Activated CD4-positive, alpha-beta memory T cell treated with anti-CD3 and anti-CD28 coated beads for 36 hours (primary cell): ENCODE data around the gene TMA16. TPM values are rescaled to one million over a fixed set of nuclear protein-coding genes. Genes with fewer than 3 reads are reported as not detected.

Experiments used
- CTCF ChIA-PET: fragments of 350-600 bp; sonication (Branson Sonifier 250); formaldehyde crosslinking; loops from one replicate; lab custom pipeline; 2021; ENCODE audit warnings: antibody characterized with exemption, inconsistent platforms; lab: Charles Lee
- POLR2A ChIA-PET: fragments of 350-600 bp; sonication (Branson Sonifier 250); formaldehyde crosslinking; loops from one replicate; lab custom pipeline; 2021; ENCODE audit warnings: antibody characterized with exemption; lab: Charles Lee
- DNase-seq: peaks from one replicate; pipeline ENCODE4 v3.0.0-alpha.2; 2020
- H3K27ac Mint-ChIP-seq: one replicate; pipeline ENCODE4 v1.8.0; 2021; ENCODE audit warnings: mixed read lengths
- H3K27me3 Mint-ChIP-seq: one replicate; pipeline ENCODE4 v1.8.0; 2021; ENCODE audit warnings: mixed read lengths
- H3K36me3 Mint-ChIP-seq: one replicate; pipeline ENCODE4 v1.8.0; 2021; ENCODE audit warnings: mixed read lengths
- H3K4me1 Mint-ChIP-seq: one replicate; pipeline ENCODE4 v1.8.0; 2021; ENCODE audit warnings: low read depth, mixed read lengths
- H3K4me3 Mint-ChIP-seq: one replicate; pipeline ENCODE4 v1.8.0; 2021; ENCODE audit warnings: mild to moderate bottlenecking, mixed read lengths
- H3K9me3 Mint-ChIP-seq: one replicate; pipeline ENCODE4 v1.8.0; 2021; ENCODE audit warnings: mixed read lengths
- intact Hi-C: fragments of 100-400 bp; cut with micrococcal nuclease; formaldehyde crosslinking; loops from one replicate; pipeline ENCODE4 v1.15.1; 2023
- total RNA-seq, 2 experiments: library from RNA; stranded (reverse); gene quantifications; one replicate each; pipeline ENCODE4 v1.2.3, GENCODE V29; 2021

TMA16 gene
- total RNA-seq, 2 experiments from 2014 or later: 46.0 to 52.0 TPM

- intact Hi-C loops: loop anchor here (1.0 to 10.0 kb wide), 4 partner anchors 50 to 437 kb away; partner anchors contain the start of genes NPY1R and TMA16
- H3K36me3 Mint-ChIP-seq: no peaks in the 10 kb centered on the region
- ChIA-PET CTCF (interaction anchor here (0.9 to 4.0 kb wide), 7 partner anchors 11 to 1046 kb away, joined by 3 to 25 read pairs (median 5); partner anchors contain the start of gene TMA16), POLR2A (no interaction called here)
- H3K27ac Mint-ChIP-seq: no peak overlapping the region
- H3K27me3 Mint-ChIP-seq: no peaks in the 10 kb centered on the region
- H3K9me3 Mint-ChIP-seq: no peaks in the 10 kb centered on the region
- H3K4me1 Mint-ChIP-seq: peaks cover 3% of the 10 kb centered on the region
- no peak overlapping the region for H3K4me3 Mint-ChIP-seq
- DNase-seq: peak; percentile 72
Measured at GRCh38 chr4:163544407-163545038, 50.0 kb downstream of the TMA16 start.

GRCh38 chr4:163548481-163549243 is 54.2 kb downstream of the TMA16 start:
- intact Hi-C loops: loop anchor here (1.0 to 10.0 kb wide), 6 partner anchors 64 to 1051 kb away; partner anchors contain the start of genes NAF1 and NPY1R
- Mint-ChIP-seq H3K27me3 (no peaks in the 10 kb centered on the region), H3K4me3 (no peak overlapping the region), H3K9me3 (no peaks in the 10 kb centered on the region), H3K36me3 (no peaks in the 10 kb centered on the region), H3K4me1 (peaks cover 9% of the 10 kb centered on the region), H3K27ac (no peak overlapping the region)
- CTCF ChIA-PET: interaction anchor here (0.6 to 12.2 kb wide), 17 partner anchors 7 to 1549 kb away, joined by 3 to 133 read pairs (median 5); partner anchors contain the start of gene TMA16
- no peak for DNase-seq
- POLR2A ChIA-PET: interaction anchor here (1.3 kb wide), 1 partner anchor 54 kb away, joined by 3 read pairs; the partner anchor contains the start of gene TMA16

DNA sequence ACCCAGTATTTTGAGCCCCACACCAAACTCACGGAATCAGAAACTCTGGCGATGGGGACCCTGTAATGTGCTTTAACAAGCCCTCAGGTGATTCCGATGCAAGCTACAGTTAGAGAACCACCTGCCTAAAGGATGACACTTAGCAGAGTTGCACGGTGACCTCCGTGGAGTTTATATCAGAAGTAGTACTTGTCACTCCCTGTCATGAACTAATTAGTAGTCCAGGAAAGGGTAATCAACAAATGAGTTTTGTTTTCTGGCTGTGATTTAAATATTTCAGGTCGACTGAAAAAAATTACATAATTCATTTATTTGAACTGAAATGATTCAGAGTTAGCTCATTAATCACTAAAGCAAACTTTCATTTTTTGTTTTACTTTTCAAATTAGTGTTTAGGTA is 56.4 kb downstream of the TMA16 start:
- CTCF ChIA-PET: interaction anchor here (0.6 to 12.2 kb wide), 24 partner anchors 8 to 1913 kb away, joined by 3 to 133 read pairs (median 5); partner anchors contain the start of gene TMA16
- H3K27ac Mint-ChIP-seq: no peak overlapping the region
- peaks cover 9% of the 10 kb centered on the region for H3K4me1 Mint-ChIP-seq
- H3K27me3 Mint-ChIP-seq: no peaks in the 10 kb centered on the region
- intact Hi-C loops: loop anchor here (1.0 kb wide), 5 partner anchors 130 to 1197 kb away; no protein-coding TSS in a partner anchor
- no peak for DNase-seq
- no peak overlapping the region for H3K4me3 Mint-ChIP-seq
- H3K36me3 Mint-ChIP-seq: no peaks in the 10 kb centered on the region
- no peaks in the 10 kb centered on the region for H3K9me3 Mint-ChIP-seq
- POLR2A ChIA-PET: interaction anchor here (0.6 kb wide), 1 partner anchor 1189 kb away, joined by 3 read pairs; no protein-coding TSS in a partner anchor

DNA sequence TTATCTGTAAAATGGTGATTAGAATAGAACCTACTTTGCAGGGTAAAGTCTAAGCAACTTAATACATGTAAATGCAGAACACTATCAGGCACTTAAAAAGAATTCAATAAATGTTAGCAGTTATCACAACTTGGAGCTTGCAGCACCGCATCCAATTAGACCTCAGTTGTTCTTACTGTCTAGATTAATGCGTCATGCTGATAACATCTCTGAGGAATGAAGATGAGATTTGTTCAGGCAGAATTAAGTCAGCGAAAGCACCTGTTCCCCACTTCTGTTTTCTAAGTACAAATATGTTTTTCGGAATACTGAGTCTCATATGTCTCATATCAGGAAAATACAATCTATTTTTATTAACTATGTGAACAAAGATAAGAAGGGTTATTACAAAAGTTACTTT is 58.7 kb downstream of the TMA16 start:
- Mint-ChIP-seq H3K27ac (no peak overlapping the region), H3K27me3 (no peaks in the 10 kb centered on the region), H3K4me1 (peaks cover 17% of the 10 kb centered on the region), H3K36me3 (no peaks in the 10 kb centered on the region), H3K4me3 (no peak overlapping the region), H3K9me3 (no peaks in the 10 kb centered on the region)
- CTCF ChIA-PET: interaction anchor here (0.6 to 12.2 kb wide), 13 partner anchors 9 to 1178 kb away, joined by 3 to 133 read pairs (median 4); partner anchors contain the start of gene TMA16
- DNase-seq: no peak
- intact Hi-C loops: no loop called here
- POLR2A ChIA-PET: no interaction called here

DNA sequence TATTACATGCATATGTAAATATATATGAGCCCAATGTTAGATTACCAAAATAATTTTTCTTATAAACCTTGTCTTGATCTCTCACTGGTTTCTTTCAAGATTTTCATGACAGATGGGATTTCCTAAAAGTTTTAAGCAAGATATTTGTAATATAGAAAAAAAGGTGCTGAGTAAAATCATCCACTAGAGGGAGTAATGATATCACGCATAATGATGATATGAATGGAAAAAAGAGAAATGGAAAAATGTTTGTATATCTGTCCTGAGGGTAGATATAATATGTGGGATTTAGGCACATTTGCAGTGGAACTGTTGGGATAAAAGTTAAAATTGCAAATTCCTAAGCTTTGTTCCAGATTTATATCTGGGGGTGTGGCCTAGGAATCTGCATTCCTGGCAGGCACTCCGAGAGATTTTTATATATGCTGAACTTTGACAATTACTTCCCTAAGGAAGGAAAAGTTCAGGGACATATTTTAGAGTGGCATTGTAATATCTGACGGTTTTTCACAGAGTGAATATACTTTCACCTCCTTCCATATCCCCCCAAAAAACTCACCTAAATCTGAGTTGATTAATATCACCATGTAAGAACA is 60.5 kb downstream of the TMA16 start:
- H3K9me3 Mint-ChIP-seq: no peaks in the 10 kb centered on the region
- CTCF ChIA-PET: interaction anchor here (0.6 to 12.2 kb wide), 16 partner anchors 8 to 1177 kb away, joined by 3 to 133 read pairs (median 4); no protein-coding TSS in a partner anchor
- H3K27ac Mint-ChIP-seq: no peak overlapping the region
- H3K36me3 Mint-ChIP-seq: peaks cover 2% of the 10 kb centered on the region
- H3K27me3 Mint-ChIP-seq: no peaks in the 10 kb centered on the region
- no peak overlapping the region for H3K4me3 Mint-ChIP-seq
- H3K4me1 Mint-ChIP-seq: peaks cover 28% of the 10 kb centered on the region
- POLR2A ChIA-PET: no interaction called here
- DNase-seq: no peak
- intact Hi-C loops: loop anchor here (1.0 kb wide), 5 partner anchors 126 to 1193 kb away; no protein-coding TSS in a partner anchor

- H3K4me1 Mint-ChIP-seq: peaks cover 23% of the 10 kb centered on the region
- H3K36me3 Mint-ChIP-seq: peaks cover 4% of the 10 kb centered on the region
- intact Hi-C loops: no loop called here
- H3K27ac Mint-ChIP-seq: no peak overlapping the region
- DNase-seq: no peak
- no peaks in the 10 kb centered on the region for H3K27me3 Mint-ChIP-seq
- H3K4me3 Mint-ChIP-seq: no peak overlapping the region
- peaks cover 7% of the 10 kb centered on the region for H3K9me3 Mint-ChIP-seq
- ChIA-PET POLR2A (no interaction called here), CTCF (interaction anchor here (0.8 to 12.2 kb wide), 12 partner anchors 8 to 1175 kb away, joined by 3 to 133 read pairs (median 5); no protein-coding TSS in a partner anchor)
Measured at GRCh38 chr4:163556177-163556576, 61.7 kb downstream of the TMA16 start.

- POLR2A ChIA-PET: no interaction called here
- Mint-ChIP-seq H3K36me3 (peaks cover 4% of the 10 kb centered on the region), H3K27me3 (no peaks in the 10 kb centered on the region), H3K27ac (no peak overlapping the region), H3K4me1 (peaks cover 23% of the 10 kb centered on the region), H3K9me3 (peaks cover 9% of the 10 kb centered on the region), H3K4me3 (no peak overlapping the region)
- intact Hi-C loops: no loop called here
- CTCF ChIA-PET: interaction anchor here (0.8 to 12.2 kb wide), 9 partner anchors 8 to 1175 kb away, joined by 4 to 133 read pairs (median 6); no protein-coding TSS in a partner anchor
- DNase-seq: no peak
Measured at GRCh38 chr4:163556650-163557391, 62.3 kb downstream of the TMA16 start.

DNA sequence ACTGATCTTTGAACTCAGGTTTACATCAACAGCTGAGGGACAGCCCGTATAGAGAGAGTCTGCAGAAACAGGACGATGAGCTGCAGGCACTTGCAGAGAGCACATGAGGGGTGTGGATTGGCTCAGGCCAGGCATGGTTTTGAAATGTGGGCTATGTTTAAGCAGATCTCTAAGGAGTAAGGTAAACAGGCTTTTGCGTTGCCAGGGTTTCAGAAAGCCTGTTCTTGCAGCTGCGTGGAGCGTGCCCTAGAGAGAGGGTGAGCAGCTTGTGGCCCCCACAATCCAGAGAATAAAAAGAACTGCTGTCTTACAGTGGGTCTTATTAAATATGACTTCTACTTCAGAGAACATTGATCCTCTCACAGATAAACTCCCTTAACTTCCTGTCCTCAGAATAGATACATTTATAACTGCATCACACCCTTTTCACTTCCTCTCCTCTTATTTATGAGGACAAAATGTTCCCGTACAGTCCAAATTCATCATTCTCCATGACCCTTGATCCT is 64.1 kb downstream of the TMA16 start:
- Mint-ChIP-seq H3K27ac (peak overlapping the region; percentile 2), H3K36me3 (peaks cover 6% of the 10 kb centered on the region)
- intact Hi-C loops: no loop called here

DNA sequence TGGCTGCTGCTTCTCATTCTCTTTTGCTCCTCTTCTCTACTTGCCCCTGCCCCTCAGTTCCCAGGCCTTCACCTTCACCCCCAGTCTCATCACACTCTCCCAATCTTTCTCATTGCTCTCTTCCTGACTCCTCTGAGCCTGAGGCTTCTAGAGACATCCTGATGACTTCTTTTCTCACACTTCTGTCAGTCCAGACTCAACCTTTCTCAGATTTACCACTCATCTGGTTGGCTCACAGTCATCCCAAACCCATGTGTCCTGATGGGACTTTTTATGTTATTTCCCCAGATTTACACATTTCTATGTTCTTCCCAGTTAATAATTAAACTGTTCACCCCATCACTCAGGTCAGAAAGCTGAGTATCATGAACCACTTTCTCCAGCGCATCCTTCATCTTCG is 68.0 kb downstream of the TMA16 start:
- ChIA-PET CTCF (interaction anchor here (0.8 to 1.0 kb wide), 2 partner anchors 9 to 1534 kb away, joined by 3 read pairs; no protein-coding TSS in a partner anchor), POLR2A (no interaction called here)
- Mint-ChIP-seq H3K4me3 (no peak overlapping the region), H3K27ac (no peak overlapping the region), H3K36me3 (peaks cover 6% of the 10 kb centered on the region), H3K9me3 (peaks cover 10% of the 10 kb centered on the region), H3K4me1 (peaks cover 20% of the 10 kb centered on the region), H3K27me3 (no peaks in the 10 kb centered on the region)
- no peak for DNase-seq
- intact Hi-C loops: no loop called here

More for the DNA sequence above, 64.1 kb downstream of the TMA16 start:
- Mint-ChIP-seq H3K4me3 (no peak overlapping the region), H3K4me1 (peaks cover 23% of the 10 kb centered on the region), H3K9me3 (peaks cover 10% of the 10 kb centered on the region), H3K27me3 (no peaks in the 10 kb centered on the region)
- DNase-seq: no peak
- CTCF ChIA-PET: interaction anchor here (0.9 to 12.2 kb wide), 3 partner anchors 8 to 1173 kb away, joined by 6 to 105 read pairs (median 8); no protein-coding TSS in a partner anchor
- POLR2A ChIA-PET: no interaction called here

GRCh38 chr4:163563592-163563991 is 69.1 kb downstream of the TMA16 start:
- H3K36me3 Mint-ChIP-seq: peaks cover 6% of the 10 kb centered on the region
- H3K4me1 Mint-ChIP-seq: peaks cover 11% of the 10 kb centered on the region
- peaks cover 10% of the 10 kb centered on the region for H3K9me3 Mint-ChIP-seq
- no peak overlapping the region for H3K27ac Mint-ChIP-seq
- CTCF ChIA-PET: interaction anchor here (1.4 kb wide), 1 partner anchor 9 kb away, joined by 4 read pairs; no protein-coding TSS in a partner anchor
- POLR2A ChIA-PET: no interaction called here
- intact Hi-C loops: no loop called here
- no peaks in the 10 kb centered on the region for H3K27me3 Mint-ChIP-seq
- no peak overlapping the region for H3K4me3 Mint-ChIP-seq
- DNase-seq: no peak
